ENCODE data around the gene IFITM10. TPM values are rescaled to one million over a fixed set of nuclear protein-coding genes. Genes with fewer than 3 reads are reported as not detected.
"Not testable (repeated sequence)": the region's sequence is repeated elsewhere in the genome, so short reads cannot be mapped to it uniquely, and the experiment has no call there.

Gene IFITM10
- total RNA-seq, 1 donor from 2014 or later = 0.12 TPM

- H3K36me3 Mint-ChIP-seq (ENCODE audit: low read depth); DNase-seq; H3K4me1 Mint-ChIP-seq; H3K9me3 Mint-ChIP-seq; H3K27me3 Mint-ChIP-seq; H3K4me3 Mint-ChIP-seq; H3K27ac Mint-ChIP-seq: not testable (repeated sequence)
- intact Hi-C loops (cut with micrococcal nuclease) = loop anchor here (5.0 kb wide), 1 partner anchor 37 kb away; no protein-coding TSS in a partner anchor
Observed at GRCh38 chr11:1689250-1690166, 60.9 kb downstream of the IFITM10 start.

- DNase-seq; H3K4me3 Mint-ChIP-seq; H3K27me3 Mint-ChIP-seq; intact Hi-C loops (cut with micrococcal nuclease); H3K4me1 Mint-ChIP-seq; H3K36me3 Mint-ChIP-seq (ENCODE audit: low read depth); H3K9me3 Mint-ChIP-seq; H3K27ac Mint-ChIP-seq: not testable (repeated sequence)
Observed at GRCh38 chr11:1688336-1688947, 62.0 kb downstream of the IFITM10 start.

DNA sequence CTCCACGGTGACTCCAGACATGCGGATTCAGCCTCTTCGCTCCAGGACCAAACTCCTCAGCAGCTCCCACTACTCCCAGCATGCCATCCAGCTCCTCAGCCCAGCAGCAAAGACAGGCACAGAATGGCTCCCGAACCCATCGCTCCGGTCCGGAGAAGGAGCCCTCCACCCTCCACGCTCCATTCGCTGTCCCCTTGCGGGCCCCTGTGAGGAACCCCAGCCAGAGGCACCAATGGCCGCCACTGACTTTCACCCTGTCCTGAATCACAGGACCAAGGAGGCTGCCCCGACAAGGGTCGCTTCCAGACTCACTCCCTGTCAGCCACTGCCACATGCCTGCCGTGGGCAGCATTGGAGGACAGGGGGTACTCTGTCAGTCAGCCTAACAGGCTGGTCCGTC, 64.2 kb downstream of the IFITM10 start:
- H3K4me3 Mint-ChIP-seq; intact Hi-C loops (cut with micrococcal nuclease); H3K27ac Mint-ChIP-seq; H3K4me1 Mint-ChIP-seq; DNase-seq; H3K27me3 Mint-ChIP-seq; H3K36me3 Mint-ChIP-seq (ENCODE audit: low read depth); H3K9me3 Mint-ChIP-seq: not testable (repeated sequence)

DNA sequence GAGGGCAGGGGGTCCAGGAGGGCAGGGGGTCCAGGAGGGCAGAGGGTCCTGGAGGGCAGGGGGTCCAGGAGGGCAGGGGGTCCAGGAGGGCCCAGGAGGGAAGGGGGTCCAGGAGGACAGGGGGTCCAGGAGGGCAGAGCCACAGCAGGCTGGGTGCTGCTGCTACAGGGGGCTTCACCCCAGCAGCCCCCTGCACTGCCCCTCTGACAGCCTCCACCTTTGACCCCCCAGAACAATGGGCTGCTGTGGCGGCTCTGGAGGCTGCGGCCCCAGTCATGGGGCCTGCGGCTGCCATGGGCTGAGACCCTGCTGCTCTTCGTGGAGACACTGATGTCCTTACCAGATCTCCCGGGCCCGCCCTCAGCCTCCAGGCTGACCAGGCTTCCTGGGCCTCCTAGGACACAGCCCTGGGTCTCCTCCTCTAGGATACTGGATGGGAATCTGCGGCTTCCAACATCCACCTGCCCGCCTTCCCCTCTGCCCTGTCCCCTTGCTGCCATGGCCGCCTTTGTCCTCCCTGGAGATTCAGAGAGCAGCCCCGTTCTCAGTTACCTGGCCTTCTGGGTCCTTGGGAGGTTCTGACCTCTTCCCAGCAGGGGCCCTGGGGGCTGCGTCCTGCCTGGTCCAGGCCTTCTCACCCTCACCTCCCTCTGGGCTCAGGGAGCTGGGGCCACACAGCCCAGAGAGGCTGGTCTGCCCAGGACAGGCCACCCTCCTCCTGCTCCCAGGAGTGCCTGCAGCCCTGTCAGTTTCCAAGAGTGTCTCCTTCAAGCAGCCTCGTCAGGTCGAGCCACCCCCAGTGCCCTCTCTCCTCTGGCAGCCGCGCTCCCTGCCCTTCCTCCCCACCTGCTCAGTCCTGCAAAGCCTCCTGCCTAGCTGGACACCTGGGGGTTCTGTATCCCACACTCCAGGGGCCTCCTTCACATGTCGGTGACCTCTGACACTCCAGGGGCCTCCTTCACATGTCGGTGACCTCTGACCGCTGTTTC, 65.2 kb downstream of the IFITM10 start:
- H3K9me3 Mint-ChIP-seq; H3K27me3 Mint-ChIP-seq; DNase-seq; intact Hi-C loops (cut with micrococcal nuclease); H3K4me3 Mint-ChIP-seq; H3K27ac Mint-ChIP-seq; H3K4me1 Mint-ChIP-seq; H3K36me3 Mint-ChIP-seq (ENCODE audit: low read depth): not testable (repeated sequence)

GRCh38 chr11:1683904-1684572, 66.4 kb downstream of the IFITM10 start:
- H3K36me3 Mint-ChIP-seq (ENCODE audit: low read depth); H3K4me1 Mint-ChIP-seq; H3K27ac Mint-ChIP-seq; H3K27me3 Mint-ChIP-seq; H3K4me3 Mint-ChIP-seq; DNase-seq; H3K9me3 Mint-ChIP-seq; intact Hi-C loops (cut with micrococcal nuclease): not testable (repeated sequence)

GRCh38 chr11:1683216-1683615, 67.2 kb downstream of the IFITM10 start:
- H3K4me3 Mint-ChIP-seq; H3K9me3 Mint-ChIP-seq; H3K4me1 Mint-ChIP-seq; intact Hi-C loops (cut with micrococcal nuclease); H3K27ac Mint-ChIP-seq; DNase-seq; H3K27me3 Mint-ChIP-seq; H3K36me3 Mint-ChIP-seq (ENCODE audit: low read depth): not testable (repeated sequence)

Other genes with a start within 250 kb of the IFITM10 start
- 0.86 and 1.6 TPM in 2 replicates for gene DUSP8, start 178.3 kb downstream of the IFITM10 start, total RNA-seq
- not detected in 2 replicates for gene KRTAP5-1, start 165.3 kb downstream of the IFITM10 start, total RNA-seq
- gene KRTAP5-2, start 152.3 kb downstream of the IFITM10 start, total RNA-seq = not detected in 2 replicates
- gene KRTAP5-3, start 142.1 kb downstream of the IFITM10 start, total RNA-seq = not detected in 2 replicates
- not detected in 2 replicates for gene KRTAP5-4, start 128.5 kb downstream of the IFITM10 start, total RNA-seq
- gene KRTAP5-5, start 120.8 kb downstream of the IFITM10 start, total RNA-seq = not detected in 2 replicates
- gene KRTAP5-6, start 53.4 kb downstream of the IFITM10 start, total RNA-seq = not detected in 2 replicates
- gene CTSD, start 13.3 kb upstream of the IFITM10 start, total RNA-seq = 59.8 and 66.1 TPM in 2 replicates
- gene SYT8, start 84.4 kb upstream of the IFITM10 start, total RNA-seq = not detected in 2 replicates
- gene TNNI2, start 88.4 kb upstream of the IFITM10 start, total RNA-seq = not detected in 2 replicates
- gene LSP1, start 102.5 kb upstream of the IFITM10 start, total RNA-seq = 303 and 322 TPM in 2 replicates
- gene PRR33, start 141.3 kb upstream of the IFITM10 start, total RNA-seq = not detected in 2 replicates
- 1.1 and 1.2 TPM in 2 replicates for gene TNNT3, start 169.1 kb upstream of the IFITM10 start, total RNA-seq
- 77.1 and 78.1 TPM in 2 replicates for gene MRPL23, start 196.7 kb upstream of the IFITM10 start, total RNA-seq
- not detected in 2 replicates for gene H19, start 247.2 kb upstream of the IFITM10 start, total RNA-seq

Data from activated CD4-positive, alpha-beta T cell treated with anti-CD3 and anti-CD28 coated beads, Interleukin-2, amount 10 ng/mL, durations not matched to agents 24 days and 14 days (primary cell).